SK-N-MC (cell line): ENCODE results near the gene ATP8B1.

Experiments used
- EZH2 ChIP-seq: fragments of 200-600 bp; sonication (generic); IDR thresholded peaks from one replicate; pipeline ENCODE4 v1.6.1; 2017; ENCODE audit warnings: antibody characterized with exemption
- FOXP2 ChIP-seq: optimal IDR thresholded peaks from 2 replicates; pipeline ENCODE3; 2011; ENCODE audit warnings: mild to moderate bottlenecking, moderate library complexity; ENCODE audit not compliant: insufficient read depth; ENCODE audit errors: extremely low read length, control extremely low read depth
- POLR2AphosphoS5 ChIP-seq: IDR thresholded peaks from 2 replicates; pipeline ENCODE4 v1.6.1; 2012; ENCODE audit warnings: mild to moderate bottlenecking, low read depth, low read length, borderline replicate concordance

GRCh38 chr18:57843386-57843785, 40.3 kb upstream of the ATP8B1 start:
- no peak for TF ChIP-seq EZH2
- TF ChIP-seq POLR2AphosphoS5: no peak
- TF ChIP-seq FOXP2: no peak
